Purkinje cell (primary cell): ENCODE results near the gene IFNA13. TPM values are rescaled to one million over a fixed set of nuclear protein-coding genes. Genes with fewer than 3 reads are reported as not detected.

Experiments used
- polyA plus RNA-seq: library from polyadenylated mRNA; unstranded; fragments of >200 nt; fragmentation: Nextera tagmentation; gene quantifications from 2 replicates; pipeline ENCODE4 v1.2.1, GENCODE V29; 2014

The IFNA13 gene
- polyA plus RNA-seq: not detected in 2 replicates

GRCh38 chr9:21367957-21368356 is at the start of gene IFNA13:
IFNA13 (minus strand) TSS chr9:21368057; CDS start chr9:21368010, 47 bp downstream.

GRCh38 chr9:21408817-21409216 is 41.0 kb upstream of the IFNA13 start, which contains the start of gene IFNA8:
IFNA8 (plus strand) TSS chr9:21409117; CDS start chr9:21409177, 60 bp downstream.

GRCh38 chr9:21385131-21385670 is 17.3 kb upstream of the IFNA13 start, which contains the start of gene IFNA2:
IFNA2 (minus strand) TSS chr9:21385398; CDS start chr9:21385329, 69 bp downstream.

GRCh38 chr9:21350787-21351186 is 17.1 kb downstream of the IFNA13 start, which contains the start of gene IFNA6:
IFNA6 (minus strand) TSS chr9:21350887; CDS start chr9:21350887, 0 bp downstream.

GRCh38 chr9:21334701-21335632 is 32.9 kb downstream of the IFNA13 start, which contains the start of gene KLHL9:
KLHL9 (minus strand) TSS chr9:21335404; CDS start chr9:21334859, 545 bp downstream.

Other genes starting within 250 kb of the IFNA13 start
- gene IFNW1, start 226.2 kb downstream of the IFNA13 start, polyA plus RNA-seq: 0.54 TPM in 1 of 2 replicates, not detected in the other
- not detected in 2 replicates for gene IFNA21, start 201.4 kb downstream of the IFNA13 start, polyA plus RNA-seq
- not detected in 2 replicates for gene IFNA4, start 180.5 kb downstream of the IFNA13 start, polyA plus RNA-seq
- gene IFNA7, start 165.9 kb downstream of the IFNA13 start, polyA plus RNA-seq: not detected in 2 replicates
- gene IFNA10, start 160.9 kb downstream of the IFNA13 start, polyA plus RNA-seq: not detected in 2 replicates
- gene IFNA16, start 150.7 kb downstream of the IFNA13 start, polyA plus RNA-seq: not detected in 2 replicates
- not detected in 2 replicates for gene IFNA17, start 139.8 kb downstream of the IFNA13 start, polyA plus RNA-seq
- not detected in 2 replicates for gene IFNA14, start 128.1 kb downstream of the IFNA13 start, polyA plus RNA-seq
- not detected in 2 replicates for gene IFNA5, start 62.7 kb downstream of the IFNA13 start, polyA plus RNA-seq
- 14.5 and 18.2 TPM in 2 replicates for gene KLHL9, start 32.7 kb downstream of the IFNA13 start, polyA plus RNA-seq
- gene IFNA6, start 17.2 kb downstream of the IFNA13 start, polyA plus RNA-seq: not detected in 2 replicates
- 0.22 TPM in 1 of 2 replicates, not detected in the other for gene IFNA2, start 17.3 kb upstream of the IFNA13 start, polyA plus RNA-seq
- not detected in 2 replicates for gene IFNA8, start 41.1 kb upstream of the IFNA13 start, polyA plus RNA-seq
- gene IFNA1, start 72.4 kb upstream of the IFNA13 start, polyA plus RNA-seq: not detected in 2 replicates
- gene IFNE, start 114.3 kb upstream of the IFNA13 start, polyA plus RNA-seq: not detected in 2 replicates